K562 (cell line): ENCODE measurements around the gene HBM. TPM values are rescaled to one million over a fixed set of nuclear protein-coding genes. Genes with fewer than 3 reads are reported as not detected.

Source experiments
- ARID2 ChIP-seq: fragments of 450-650 bp; IDR thresholded peaks from 2 replicates; pipeline ENCODE4 v1.6.1; 2017; ENCODE audit warnings: antibody characterized with exemption, mild to moderate bottlenecking
- CLOCK ChIP-seq: fragments of 250-450 bp; sonication (Bioruptor Pico); IDR thresholded peaks from 2 replicates; pipeline ENCODE4 v1.4.0; 2020; ENCODE audit warnings: mild to moderate bottlenecking, moderate library complexity, borderline replicate concordance
- CTBP1 ChIP-seq: fragments of 450-650 bp; IDR thresholded peaks from 2 replicates; pipeline ENCODE4 v1.6.1; 2016; ENCODE audit warnings: borderline replicate concordance
- DLX4 ChIP-seq: fragments of 250-450 bp; sonication (Bioruptor Pico); IDR thresholded peaks from 2 replicates; pipeline ENCODE4 v1.6.1; 2021; ENCODE audit warnings: mild to moderate bottlenecking
- DMBX1 ChIP-seq: fragments of 250-450 bp; sonication (Bioruptor Pico); IDR thresholded peaks from 2 replicates; pipeline ENCODE4 v1.8.0; 2022; ENCODE audit warnings: inconsistent platforms, mild to moderate bottlenecking, moderate library complexity, borderline replicate concordance
- GMEB1 ChIP-seq: fragments of 250-450 bp; sonication (Bioruptor Pico); IDR thresholded peaks from 2 replicates; pipeline ENCODE4 v1.4.0; 2020; ENCODE audit warnings: mild to moderate bottlenecking
- KDM5B ChIP-seq: fragments of 200-600 bp; sonication (generic); IDR thresholded peaks from 2 replicates; pipeline ENCODE4 v1.6.1; 2012; ENCODE audit warnings: low read depth, mild to moderate bottlenecking, moderate library complexity, low read length, control low read depth, inconsistent platforms; ENCODE audit not compliant: insufficient replicate concordance
- NBN ChIP-seq: fragments of 450-650 bp; IDR thresholded peaks from 2 replicates; pipeline ENCODE4 v1.6.1; 2016; ENCODE audit warnings: low read depth, mild to moderate bottlenecking
- NELFE ChIP-seq: IDR thresholded peaks from 2 replicates; pipeline ENCODE4 v1.6.1; 2011; ENCODE audit warnings: mild to moderate bottlenecking; ENCODE audit not compliant: insufficient read depth, insufficient read length
- NR0B1 ChIP-seq: fragments of 450-650 bp; IDR thresholded peaks from one replicate; pipeline ENCODE4 v1.6.1; 2018; ENCODE audit warnings: mild to moderate bottlenecking, moderate library complexity; ENCODE audit not compliant: partially characterized antibody
- PHB2 ChIP-seq: fragments of 450-650 bp; IDR thresholded peaks from 2 replicates; pipeline ENCODE4 v1.6.1; 2017; ENCODE audit warnings: low read depth
- PURB ChIP-seq: sonication (generic); formaldehyde crosslinking; IDR thresholded peaks from 2 replicates; pipeline ENCODE4 v1.9.0; 2021; ENCODE audit warnings: low read depth, mild to moderate bottlenecking, missing genetic modification reagents
- RBM17 ChIP-seq: fragments of 200-400 bp; formaldehyde crosslinking; IDR thresholded peaks from 2 replicates; pipeline ENCODE4 v1.6.1; 2017; ENCODE audit warnings: low read depth, mild to moderate bottlenecking, low read length, borderline replicate concordance
- SUPT5H ChIP-seq: fragments of 450-650 bp; IDR thresholded peaks from 2 replicates; pipeline ENCODE4 v1.6.1; 2016
- TAF9B ChIP-seq: fragments of 450-650 bp; IDR thresholded peaks from 2 replicates; pipeline ENCODE4 v1.6.1; 2018; ENCODE audit warnings: mild to moderate bottlenecking; ENCODE audit not compliant: partially characterized antibody
- TFAM ChIP-seq: fragments of 250-450 bp; sonication (Bioruptor Pico); conservative IDR thresholded peaks from 2 replicates; pipeline ENCODE4 v1.5.0; 2021; ENCODE audit warnings: mild to moderate bottlenecking, moderate library complexity
- XRCC3 ChIP-seq: fragments of 450-650 bp; IDR thresholded peaks from 2 replicates; pipeline ENCODE4 v1.6.1; 2017; ENCODE audit warnings: mild to moderate bottlenecking, moderate library complexity
- ZFX ChIP-seq: sonication (generic); formaldehyde crosslinking; IDR thresholded peaks from 2 replicates; pipeline ENCODE4 v1.8.0; 2022; ENCODE audit warnings: mild to moderate bottlenecking, missing genetic modification reagents, moderate library complexity
- ZNF586 ChIP-seq: fragments of 450-650 bp; formaldehyde crosslinking; conservative IDR thresholded peaks from 2 replicates; pipeline ENCODE4 v1.4.0; 2020; ENCODE audit warnings: mild to moderate bottlenecking, moderate library complexity
- ZNF740 ChIP-seq, 3 experiments: fragments of 200-800 bp in 1 of 3; sonication (Bioruptor generic) in 1 of 3; sonication (generic) in 1 of 3; formaldehyde crosslinking in 1 of 3; IDR thresholded peaks; 2 replicates each; pipeline versions ENCODE4 v1.6.1 to v1.8.0; 2016 to 2022; ENCODE audit warnings: mild to moderate bottlenecking in 2 of 3, missing compliant biosample characterization in 2 of 3, missing genetic modification characterization in 2 of 3, missing genetic modification reagents in 1 of 3
- polyA plus RNA-seq, 8 experiments: library from polyadenylated mRNA; depleted of rRNA in 4 of 8; stranded (reverse) in 5 of 8; unstranded in 3 of 8; fragments of >200 nt; fragmentation: Nextera tagmentation in 2 of 8; fragmentation: Illumina TruSeq in 1 of 8; extraction: Ambion mirVana in 2 of 8; extraction: Trizol in 1 of 8; gene quantifications; 2 replicates each; pipeline versions ENCODE4 v1.2.1 to v1.2.3, GENCODE V29; 2011 to 2014; ENCODE audit warnings: inconsistent platforms in 1 of 8, missing spikeins in 1 of 8
- total RNA-seq, 7 experiments: library from RNA; depleted of rRNA in 6 of 7; stranded (reverse); fragments of >200 nt in 6 of 7; fragmentation: Illumina TruSeq in 2 of 7; extraction: Trizol in 2 of 7; gene quantifications; 2 replicates each; pipeline versions ENCODE4 v1.2.1 to v1.2.3, GENCODE V29; 2011 to 2021; ENCODE audit warnings: low replicate concordance in 1 of 7

Gene HBM
- total and polyA plus RNA-seq, 9 of the 15 experiments (the other 6 are each of a cell fraction or from before 2014, with no cell fraction given) = not detected

- TF ChIP-seq ZNF740 (CRISPR knock-in tag; IDR thresholded peaks at IDR 0.05) (peak; percentile 85; the same call in 1 of the 2 replicates), ZNF740 (tag; IDR thresholded peaks at IDR 0.05) (no peak), ZNF586 (no peak), PURB (no peak), ARID2 (no peak), TAF9B (no peak), GMEB1 (no peak), NELFE (no peak), PHB2 (no peak), CTBP1 (peak; percentile 39; the same call in 1 of the 2 replicates), DMBX1 (CRISPR knock-in tag) (peak; percentile 51; the same call in 1 of the 2 replicates), NR0B1 (no peak), TFAM (CRISPR knock-in tag) (no peak), CLOCK (CRISPR knock-in tag) (no peak), RBM17 (no peak), NBN (no peak), KDM5B (no peak), XRCC3 (no peak), ZFX (CRISPR knock-in tag) (no peak), DLX4 (no peak), SUPT5H (no peak)
Observed at GRCh38 chr16:117379-118365, 48.1 kb upstream of the HBM start (continued).
